NCI-H748 (cell line): Measurements from ENCODE around the gene RABGAP1L.
"Not testable (repeated sequence)": the region's sequence is repeated elsewhere in the genome, so short reads cannot be mapped to it uniquely, and the experiment has no call there.

Source experiments
- DNase-seq: peaks from one replicate; lab custom pipeline; 2025; ENCODE audit not compliant: unreplicated experiment; lab: John Stamatoyannopoulos, UW

The RABGAP1L gene

GRCh38 chr1:174426153-174426552 lies 266.8 kb downstream of the RABGAP1L start:
- no peak for DNase-seq

GRCh38 chr1:174428033-174428432 lies 268.7 kb downstream of the RABGAP1L start:
- DNase-seq = no peak

GRCh38 chr1:174428739-174429138 lies 269.4 kb downstream of the RABGAP1L start:
- no peak for DNase-seq

GRCh38 chr1:174433451-174433850 lies 274.1 kb downstream of the RABGAP1L start:
- no peak for DNase-seq

- no peak for DNase-seq
These were observed 286.0 kb downstream of the RABGAP1L start for GRCh38 chr1:174445351-174445750.

GRCh38 chr1:174445817-174446216 lies 286.5 kb downstream of the RABGAP1L start:
- peak; percentile 62 for DNase-seq

- no peak for DNase-seq
These were observed 288.7 kb downstream of the RABGAP1L start, which contains the start of gene GPR52 for GRCh38 chr1:174447866-174448530. Gene GPR52 (plus strand): TSS chr1:174447964. CDS start chr1:174448112, 148 bp downstream.

- peak; percentile 18 for DNase-seq
These were observed 289.2 kb downstream of the RABGAP1L start for GRCh38 chr1:174448531-174448883.

GRCh38 chr1:174448974-174449373 lies 289.7 kb downstream of the RABGAP1L start:
- no peak for DNase-seq

- no peak for DNase-seq
These were observed 292.1 kb downstream of the RABGAP1L start for GRCh38 chr1:174451408-174451807.

GRCh38 chr1:174465855-174466254 lies 306.5 kb downstream of the RABGAP1L start:
- DNase-seq = no peak

- DNase-seq = no peak
These were observed 307.3 kb downstream of the RABGAP1L start for GRCh38 chr1:174466607-174467006.

GRCh38 chr1:174469052-174469451 lies 309.7 kb downstream of the RABGAP1L start:
- DNase-seq = no peak

GRCh38 chr1:174469687-174470086 lies 310.4 kb downstream of the RABGAP1L start:
- no peak for DNase-seq

GRCh38 chr1:174479281-174479680 lies 320.0 kb downstream of the RABGAP1L start:
- DNase-seq = no peak

GRCh38 chr1:174480324-174480723 lies 321.0 kb downstream of the RABGAP1L start:
- no peak for DNase-seq

GRCh38 chr1:174491606-174492005 lies 332.3 kb downstream of the RABGAP1L start:
- DNase-seq = no peak

GRCh38 chr1:174497478-174497877 lies 338.2 kb downstream of the RABGAP1L start:
- no peak for DNase-seq

GRCh38 chr1:174516755-174517154 lies 357.4 kb downstream of the RABGAP1L start:
- DNase-seq = not testable (repeated sequence)

- peak; percentile 36 for DNase-seq
These were observed 360.5 kb downstream of the RABGAP1L start for GRCh38 chr1:174519844-174520243.

GRCh38 chr1:174531751-174532150 lies 372.4 kb downstream of the RABGAP1L start:
- DNase-seq = no peak

- no peak for DNase-seq
These were observed 375.5 kb downstream of the RABGAP1L start for GRCh38 chr1:174534789-174535188.

GRCh38 chr1:174535207-174535606 lies 375.9 kb downstream of the RABGAP1L start:
- no peak for DNase-seq
